H1 (cell line): Measurements from ENCODE around the gene KCNH4. TPM values are rescaled to one million over a fixed set of nuclear protein-coding genes. Genes with fewer than 3 reads are reported as not detected.

ENCODE experiments used
- BRCA1 ChIP-seq: IDR thresholded peaks from 2 replicates; pipeline ENCODE4 v1.6.1; 2012; ENCODE audit warnings: low read depth, low read length, improper control_type of control experiment
- SP4 ChIP-seq: IDR thresholded peaks from 2 replicates; pipeline ENCODE4 v1.6.1; 2012; ENCODE audit warnings: low read length, inconsistent platforms
- polyA plus RNA-seq, 7 experiments: library from polyadenylated mRNA; depleted of rRNA in 3 of 7; stranded (reverse) in 5 of 7; unstranded in 2 of 7; fragments of >200 nt in 5 of 7; fragments of 200-250 nt in 2 of 7; gene quantifications; 1 replicate in 5 of 7; 2 replicates in 1 of 7; 4 replicates in 1 of 7; pipeline versions ENCODE4 v1.2.1 to v1.2.3, GENCODE V29; 2011 to 2013; ENCODE audit warnings: missing spikeins in 2 of 7, mixed read lengths in 2 of 7
- total RNA-seq: library from RNA; stranded (reverse); fragmentation: NEBNext Ultra II Directional; extraction: Animal tissue kit (Norgen Biotek cat#: 25700); gene quantifications from 2 replicates; pipeline ENCODE4 v1.2.1, GENCODE V29; 2021
- TF ChIP-seq, protein P1 (sequence below): fragments of 300-600 bp; sonication (generic); IDR thresholded peaks from 2 replicates; pipeline ENCODE4 v1.7.1; 2012; ENCODE audit warnings: low read length, moderate library complexity, mild to moderate bottlenecking, inconsistent platforms; ENCODE audit not compliant: insufficient replicate concordance

The KCNH4 gene
- total and polyA plus RNA-seq, 2 of the 8 experiments (the other 6 are each of a cell fraction or from before 2014, with no cell fraction given): 0.44 to 0.47 TPM

DNA sequence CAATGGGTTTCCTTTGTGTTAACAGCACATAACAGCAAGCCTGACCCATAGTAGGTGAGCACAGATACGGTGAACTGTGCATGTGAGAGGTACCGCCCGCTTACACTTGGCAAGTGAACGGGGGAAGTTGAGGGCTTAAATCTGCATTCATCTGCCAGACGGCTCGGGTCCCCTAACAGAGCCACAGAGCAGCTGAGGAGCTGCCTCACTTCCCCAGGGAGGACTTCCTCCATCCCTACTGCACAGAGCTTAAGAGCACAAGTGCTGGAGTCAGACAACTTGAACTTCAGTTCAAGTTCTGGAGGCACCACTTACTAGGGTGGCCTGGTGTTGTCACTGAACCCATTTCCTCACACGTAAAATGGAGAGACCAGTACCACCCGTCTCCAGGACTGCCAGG, 39.6 kb downstream of the KCNH4 start (continued):
- TF ChIP-seq, protein P1, sequence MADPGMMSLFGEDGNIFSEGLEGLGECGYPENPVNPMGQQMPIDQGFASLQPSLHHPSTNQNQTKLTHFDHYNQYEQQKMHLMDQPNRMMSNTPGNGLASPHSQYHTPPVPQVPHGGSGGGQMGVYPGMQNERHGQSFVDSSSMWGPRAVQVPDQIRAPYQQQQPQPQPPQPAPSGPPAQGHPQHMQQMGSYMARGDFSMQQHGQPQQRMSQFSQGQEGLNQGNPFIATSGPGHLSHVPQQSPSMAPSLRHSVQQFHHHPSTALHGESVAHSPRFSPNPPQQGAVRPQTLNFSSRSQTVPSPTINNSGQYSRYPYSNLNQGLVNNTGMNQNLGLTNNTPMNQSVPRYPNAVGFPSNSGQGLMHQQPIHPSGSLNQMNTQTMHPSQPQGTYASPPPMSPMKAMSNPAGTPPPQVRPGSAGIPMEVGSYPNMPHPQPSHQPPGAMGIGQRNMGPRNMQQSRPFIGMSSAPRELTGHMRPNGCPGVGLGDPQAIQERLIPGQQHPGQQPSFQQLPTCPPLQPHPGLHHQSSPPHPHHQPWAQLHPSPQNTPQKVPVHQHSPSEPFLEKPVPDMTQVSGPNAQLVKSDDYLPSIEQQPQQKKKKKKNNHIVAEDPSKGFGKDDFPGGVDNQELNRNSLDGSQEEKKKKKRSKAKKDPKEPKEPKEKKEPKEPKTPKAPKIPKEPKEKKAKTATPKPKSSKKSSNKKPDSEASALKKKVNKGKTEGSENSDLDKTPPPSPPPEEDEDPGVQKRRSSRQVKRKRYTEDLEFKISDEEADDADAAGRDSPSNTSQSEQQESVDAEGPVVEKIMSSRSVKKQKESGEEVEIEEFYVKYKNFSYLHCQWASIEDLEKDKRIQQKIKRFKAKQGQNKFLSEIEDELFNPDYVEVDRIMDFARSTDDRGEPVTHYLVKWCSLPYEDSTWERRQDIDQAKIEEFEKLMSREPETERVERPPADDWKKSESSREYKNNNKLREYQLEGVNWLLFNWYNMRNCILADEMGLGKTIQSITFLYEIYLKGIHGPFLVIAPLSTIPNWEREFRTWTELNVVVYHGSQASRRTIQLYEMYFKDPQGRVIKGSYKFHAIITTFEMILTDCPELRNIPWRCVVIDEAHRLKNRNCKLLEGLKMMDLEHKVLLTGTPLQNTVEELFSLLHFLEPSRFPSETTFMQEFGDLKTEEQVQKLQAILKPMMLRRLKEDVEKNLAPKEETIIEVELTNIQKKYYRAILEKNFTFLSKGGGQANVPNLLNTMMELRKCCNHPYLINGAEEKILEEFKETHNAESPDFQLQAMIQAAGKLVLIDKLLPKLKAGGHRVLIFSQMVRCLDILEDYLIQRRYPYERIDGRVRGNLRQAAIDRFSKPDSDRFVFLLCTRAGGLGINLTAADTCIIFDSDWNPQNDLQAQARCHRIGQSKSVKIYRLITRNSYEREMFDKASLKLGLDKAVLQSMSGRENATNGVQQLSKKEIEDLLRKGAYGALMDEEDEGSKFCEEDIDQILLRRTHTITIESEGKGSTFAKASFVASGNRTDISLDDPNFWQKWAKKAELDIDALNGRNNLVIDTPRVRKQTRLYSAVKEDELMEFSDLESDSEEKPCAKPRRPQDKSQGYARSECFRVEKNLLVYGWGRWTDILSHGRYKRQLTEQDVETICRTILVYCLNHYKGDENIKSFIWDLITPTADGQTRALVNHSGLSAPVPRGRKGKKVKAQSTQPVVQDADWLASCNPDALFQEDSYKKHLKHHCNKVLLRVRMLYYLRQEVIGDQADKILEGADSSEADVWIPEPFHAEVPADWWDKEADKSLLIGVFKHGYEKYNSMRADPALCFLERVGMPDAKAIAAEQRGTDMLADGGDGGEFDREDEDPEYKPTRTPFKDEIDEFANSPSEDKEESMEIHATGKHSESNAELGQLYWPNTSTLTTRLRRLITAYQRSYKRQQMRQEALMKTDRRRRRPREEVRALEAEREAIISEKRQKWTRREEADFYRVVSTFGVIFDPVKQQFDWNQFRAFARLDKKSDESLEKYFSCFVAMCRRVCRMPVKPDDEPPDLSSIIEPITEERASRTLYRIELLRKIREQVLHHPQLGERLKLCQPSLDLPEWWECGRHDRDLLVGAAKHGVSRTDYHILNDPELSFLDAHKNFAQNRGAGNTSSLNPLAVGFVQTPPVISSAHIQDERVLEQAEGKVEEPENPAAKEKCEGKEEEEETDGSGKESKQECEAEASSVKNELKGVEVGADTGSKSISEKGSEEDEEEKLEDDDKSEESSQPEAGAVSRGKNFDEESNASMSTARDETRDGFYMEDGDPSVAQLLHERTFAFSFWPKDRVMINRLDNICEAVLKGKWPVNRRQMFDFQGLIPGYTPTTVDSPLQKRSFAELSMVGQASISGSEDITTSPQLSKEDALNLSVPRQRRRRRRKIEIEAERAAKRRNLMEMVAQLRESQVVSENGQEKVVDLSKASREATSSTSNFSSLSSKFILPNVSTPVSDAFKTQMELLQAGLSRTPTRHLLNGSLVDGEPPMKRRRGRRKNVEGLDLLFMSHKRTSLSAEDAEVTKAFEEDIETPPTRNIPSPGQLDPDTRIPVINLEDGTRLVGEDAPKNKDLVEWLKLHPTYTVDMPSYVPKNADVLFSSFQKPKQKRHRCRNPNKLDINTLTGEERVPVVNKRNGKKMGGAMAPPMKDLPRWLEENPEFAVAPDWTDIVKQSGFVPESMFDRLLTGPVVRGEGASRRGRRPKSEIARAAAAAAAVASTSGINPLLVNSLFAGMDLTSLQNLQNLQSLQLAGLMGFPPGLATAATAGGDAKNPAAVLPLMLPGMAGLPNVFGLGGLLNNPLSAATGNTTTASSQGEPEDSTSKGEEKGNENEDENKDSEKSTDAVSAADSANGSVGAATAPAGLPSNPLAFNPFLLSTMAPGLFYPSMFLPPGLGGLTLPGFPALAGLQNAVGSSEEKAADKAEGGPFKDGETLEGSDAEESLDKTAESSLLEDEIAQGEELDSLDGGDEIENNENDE: no peak
- no peak for TF ChIP-seq SP4
- no peak for TF ChIP-seq BRCA1
